K562 (cell line): ENCODE measurements around the gene CTXND1. TPM values are rescaled to one million over a fixed set of nuclear protein-coding genes. Genes with fewer than 3 reads are reported as not detected.
A peak's percentile ranks its signal among the peaks of the same experiment; 100 is the strongest.

Source experiments
- ATF3 ChIP-seq, 2 experiments: fragments of 450-650 bp in 1 of 2; sonication (generic) in 1 of 2; formaldehyde crosslinking in 1 of 2; IDR thresholded peaks in 1 of 2; conservative IDR thresholded peaks in 1 of 2; 2 replicates each; pipeline versions ENCODE4 v1.6.1 to v1.8.1; 2016 to 2023; ENCODE audit warnings: mild to moderate bottlenecking in 2 of 2, moderate library complexity in 2 of 2, inconsistent platforms in 1 of 2, missing genetic modification reagents in 1 of 2
- CBFA2T3 ChIP-seq: fragments of 450-650 bp; IDR thresholded peaks from 2 replicates; pipeline ENCODE4 v1.6.1; 2017
- CEBPB ChIP-seq: fragments of 450-650 bp; IDR thresholded peaks from 2 replicates; pipeline ENCODE4 v1.6.1; 2016; ENCODE audit warnings: missing genetic modification characterization, missing compliant biosample characterization
- E4F1 ChIP-seq: fragments of 250-450 bp; sonication (Bioruptor Pico); IDR thresholded peaks from 2 replicates; pipeline ENCODE4 v1.5.0; 2021; ENCODE audit warnings: mild to moderate bottlenecking, borderline replicate concordance
- HDAC3 ChIP-seq: fragments of 450-650 bp; IDR thresholded peaks from 2 replicates; pipeline ENCODE4 v1.6.1; 2018; ENCODE audit warnings: borderline replicate concordance, mild to moderate bottlenecking, moderate library complexity; ENCODE audit not compliant: partially characterized antibody
- LEF1 ChIP-seq: fragments of 450-650 bp; IDR thresholded peaks from 2 replicates; pipeline ENCODE4 v1.6.1; 2016; ENCODE audit warnings: mild to moderate bottlenecking
- MEIS2 ChIP-seq: fragments of 450-650 bp; IDR thresholded peaks from 2 replicates; pipeline ENCODE4 v1.6.1; 2014; ENCODE audit warnings: mild to moderate bottlenecking; ENCODE audit not compliant: partially characterized antibody
- MLLT1 ChIP-seq, 2 experiments: fragments of 450-650 bp; IDR thresholded peaks; 2 replicates each; pipeline ENCODE4 v1.6.1; 2016
- MTA3 ChIP-seq: fragments of 450-650 bp; formaldehyde crosslinking; IDR thresholded peaks from 2 replicates; pipeline ENCODE4 v1.6.1; 2017; ENCODE audit warnings: mild to moderate bottlenecking, borderline replicate concordance
- RCOR1 ChIP-seq, 2 experiments: IDR thresholded peaks; 2 replicates each; pipeline ENCODE4 v1.6.1; 2012; ENCODE audit warnings: low read depth in 2 of 2, low read length in 2 of 2, borderline replicate concordance in 1 of 2, improper control_type of control experiment in 1 of 2
- RFX1 ChIP-seq: fragments of 450-650 bp; IDR thresholded peaks from 2 replicates; pipeline ENCODE4 v1.6.1; 2016; ENCODE audit warnings: mild to moderate bottlenecking, moderate library complexity
- SMAD4 ChIP-seq: fragments of 250-450 bp; sonication (Bioruptor Pico); conservative IDR thresholded peaks from 2 replicates; pipeline ENCODE4 v1.8.0; 2021; ENCODE audit warnings: inconsistent platforms, mild to moderate bottlenecking, moderate library complexity
- TAL1 ChIP-seq: fragments of 450-650 bp; IDR thresholded peaks from 2 replicates; pipeline ENCODE4 v1.6.1; 2016; ENCODE audit warnings: mild to moderate bottlenecking
- TCF3 ChIP-seq: sonication (generic); formaldehyde crosslinking; IDR thresholded peaks from 2 replicates; pipeline ENCODE4 v1.4.0; 2020; ENCODE audit warnings: mild to moderate bottlenecking, missing genetic modification reagents
- polyA plus RNA-seq, 8 experiments: library from polyadenylated mRNA; depleted of rRNA in 4 of 8; stranded (reverse) in 5 of 8; unstranded in 3 of 8; fragments of >200 nt; fragmentation: Nextera tagmentation in 2 of 8; fragmentation: Illumina TruSeq in 1 of 8; extraction: Ambion mirVana in 2 of 8; extraction: Trizol in 1 of 8; gene quantifications; 2 replicates each; pipeline versions ENCODE4 v1.2.1 to v1.2.3, GENCODE V29; 2011 to 2014; ENCODE audit warnings: inconsistent platforms in 1 of 8, missing spikeins in 1 of 8
- total RNA-seq, 7 experiments: library from RNA; depleted of rRNA in 6 of 7; stranded (reverse); fragments of >200 nt in 6 of 7; fragmentation: Illumina TruSeq in 2 of 7; extraction: Trizol in 2 of 7; gene quantifications; 2 replicates each; pipeline versions ENCODE4 v1.2.1 to v1.2.3, GENCODE V29; 2011 to 2021; ENCODE audit warnings: low replicate concordance in 1 of 7
- TF ChIP-seq, protein P1 (sequence below): fragments of 450-650 bp; IDR thresholded peaks from 2 replicates; pipeline ENCODE4 v1.6.1; 2014; ENCODE audit warnings: low read depth, mild to moderate bottlenecking, moderate library complexity, borderline replicate concordance
- TF ChIP-seq, protein P2 (sequence below): sonication (generic); formaldehyde crosslinking; IDR thresholded peaks from 2 replicates; pipeline ENCODE4 v1.9.0; 2022; ENCODE audit warnings: mild to moderate bottlenecking, missing genetic modification reagents

Gene CTXND1
- total and polyA plus RNA-seq, 9 of the 15 experiments (the other 6 are each of a cell fraction or from before 2014, with no cell fraction given) = 0.04 TPM; not detected in 7

DNA sequence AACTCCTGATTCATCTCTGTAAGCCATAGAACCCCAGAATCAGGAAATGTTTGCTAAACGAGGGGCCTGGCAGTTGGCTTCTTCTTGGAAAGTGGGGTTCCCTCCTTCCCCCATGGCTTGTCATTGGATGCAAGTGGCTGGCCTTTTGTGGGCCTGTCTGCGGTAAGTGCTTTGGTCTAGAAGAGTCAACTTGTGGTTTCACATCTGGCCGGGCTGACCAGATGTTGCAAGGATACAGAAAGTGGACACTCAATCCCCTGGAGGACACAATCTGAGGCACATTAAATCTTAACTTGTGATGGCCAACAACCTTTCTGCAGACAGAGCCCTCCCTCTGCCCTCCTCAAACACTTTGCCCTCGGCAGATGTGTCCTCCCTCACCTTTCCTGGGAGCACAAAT lies 98.1 kb downstream of the CTXND1 start (continued):
- peak in 1 of 2 experiments; percentile 91; a peak in 2 of 4 replicates for TF ChIP-seq MLLT1 (IDR thresholded peaks at IDR 0.05)
- TF ChIP-seq MTA3 = no peak
- TF ChIP-seq, protein P1, sequence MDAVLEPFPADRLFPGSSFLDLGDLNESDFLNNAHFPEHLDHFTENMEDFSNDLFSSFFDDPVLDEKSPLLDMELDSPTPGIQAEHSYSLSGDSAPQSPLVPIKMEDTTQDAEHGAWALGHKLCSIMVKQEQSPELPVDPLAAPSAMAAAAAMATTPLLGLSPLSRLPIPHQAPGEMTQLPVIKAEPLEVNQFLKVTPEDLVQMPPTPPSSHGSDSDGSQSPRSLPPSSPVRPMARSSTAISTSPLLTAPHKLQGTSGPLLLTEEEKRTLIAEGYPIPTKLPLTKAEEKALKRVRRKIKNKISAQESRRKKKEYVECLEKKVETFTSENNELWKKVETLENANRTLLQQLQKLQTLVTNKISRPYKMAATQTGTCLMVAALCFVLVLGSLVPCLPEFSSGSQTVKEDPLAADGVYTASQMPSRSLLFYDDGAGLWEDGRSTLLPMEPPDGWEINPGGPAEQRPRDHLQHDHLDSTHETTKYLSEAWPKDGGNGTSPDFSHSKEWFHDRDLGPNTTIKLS = peak; percentile 76; the same call in 1 of the 2 replicates
- no peak for TF ChIP-seq RFX1
- no peak for TF ChIP-seq LEF1
- peak; percentile 54 for TF ChIP-seq MEIS2
- peak; percentile 64 to 96; a peak in 3 of 4 replicates for TF ChIP-seq RCOR1 (IDR thresholded peaks at IDR 0.05; ENCODE audit: borderline replicate concordance in 1 of 2, low read depth in 2 of 2, low read length in 2 of 2)
- TF ChIP-seq CBFA2T3 = peak; percentile 84
- no peak for TF ChIP-seq E4F1 (CRISPR knock-in tag)
- TF ChIP-seq, protein P2, sequence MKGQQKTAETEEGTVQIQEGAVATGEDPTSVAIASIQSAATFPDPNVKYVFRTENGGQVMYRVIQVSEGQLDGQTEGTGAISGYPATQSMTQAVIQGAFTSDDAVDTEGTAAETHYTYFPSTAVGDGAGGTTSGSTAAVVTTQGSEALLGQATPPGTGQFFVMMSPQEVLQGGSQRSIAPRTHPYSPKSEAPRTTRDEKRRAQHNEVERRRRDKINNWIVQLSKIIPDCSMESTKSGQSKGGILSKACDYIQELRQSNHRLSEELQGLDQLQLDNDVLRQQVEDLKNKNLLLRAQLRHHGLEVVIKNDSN (CRISPR knock-in tag) = 0 out of 2 replicates have a peak, but pooled peaks have one; percentile 12
- TF ChIP-seq ATF3 (IDR thresholded peaks at IDR 0.05) = 0 out of 2 replicates have a peak, but pooled peaks have one; percentile 15
- no peak for TF ChIP-seq ATF3 (CRISPR knock-in tag; conservative IDR thresholded peaks at IDR 0.05)
- peak; percentile 71 for TF ChIP-seq TCF3 (CRISPR knock-in tag)
- TF ChIP-seq HDAC3 = peak; percentile 62
- peak; percentile 78 for TF ChIP-seq SMAD4 (CRISPR knock-in tag)
- peak; percentile 52 for TF ChIP-seq CEBPB
- TF ChIP-seq TAL1 = peak; percentile 51
